HG03097 (cell line): ENCODE results near the gene FAM13A.

ENCODE experiments used
- ATAC-seq: cut with Tn5 transposase; IDR thresholded peaks from one replicate; pipeline ENCODE4 v1.9.1; 2021; ENCODE audit not compliant: unreplicated experiment, low FRiP score

The FAM13A gene

GRCh38 chr4:88792821-88793220 is 264.2 kb downstream of the FAM13A start:
- ATAC-seq: no peak

GRCh38 chr4:88792268-88792781 is 264.7 kb downstream of the FAM13A start:
- ATAC-seq: peak; percentile 84

- ATAC-seq: no peak
Observed at GRCh38 chr4:88791274-88791673, 265.7 kb downstream of the FAM13A start.

GRCh38 chr4:88788895-88789294 is 268.1 kb downstream of the FAM13A start:
- no peak for ATAC-seq

- no peak for ATAC-seq
Observed at GRCh38 chr4:88788424-88788823, 268.6 kb downstream of the FAM13A start.

GRCh38 chr4:88786011-88786410 is 271.0 kb downstream of the FAM13A start:
- ATAC-seq: no peak

GRCh38 chr4:88780389-88780788 is 276.6 kb downstream of the FAM13A start:
- no peak for ATAC-seq

- no peak for ATAC-seq
Observed at GRCh38 chr4:88779431-88779830, 277.6 kb downstream of the FAM13A start.

GRCh38 chr4:88775529-88775928 is 281.5 kb downstream of the FAM13A start:
- no peak for ATAC-seq

GRCh38 chr4:88775026-88775425 is 282.0 kb downstream of the FAM13A start:
- ATAC-seq: no peak

GRCh38 chr4:88771883-88772450 is 285.0 kb downstream of the FAM13A start:
- ATAC-seq: no peak

GRCh38 chr4:88765729-88766128 is 291.3 kb downstream of the FAM13A start:
- ATAC-seq: no peak

- no peak for ATAC-seq
Observed at GRCh38 chr4:88763075-88763474, 293.9 kb downstream of the FAM13A start.

- no peak for ATAC-seq
Observed at GRCh38 chr4:88761861-88762523, 295.0 kb downstream of the FAM13A start.

- ATAC-seq: no peak
Observed at GRCh38 chr4:88761342-88761741, 295.6 kb downstream of the FAM13A start.

GRCh38 chr4:88759895-88760290 is 297.1 kb downstream of the FAM13A start:
- no peak for ATAC-seq

- no peak for ATAC-seq
Observed at GRCh38 chr4:88759039-88759894, 297.7 kb downstream of the FAM13A start.

GRCh38 chr4:88758264-88758663 is 298.7 kb downstream of the FAM13A start:
- no peak for ATAC-seq

GRCh38 chr4:88757776-88758175 is 299.2 kb downstream of the FAM13A start:
- ATAC-seq: no peak

GRCh38 chr4:88757067-88757466 is 299.9 kb downstream of the FAM13A start:
- no peak for ATAC-seq

- ATAC-seq: no peak
Observed at GRCh38 chr4:88756149-88756548, 300.8 kb downstream of the FAM13A start.
